Left forelimb (tissue), 1 donor: ENCODE data around the gene PPP2R2C.

ENCODE experiments used
- DNase-seq: peaks from one replicate; pipeline ENCODE4 v3.0.0-alpha.2; 2018; ENCODE audit warnings: low spot score

PPP2R2C gene

GRCh38 chr4:6346373-6347110 lies 125.9 kb downstream of the PPP2R2C start:
- DNase-seq, result no peak

GRCh38 chr4:6345866-6346265 lies 126.5 kb downstream of the PPP2R2C start:
- DNase-seq, result no peak

GRCh38 chr4:6345096-6345830 lies 127.2 kb downstream of the PPP2R2C start:
- DNase-seq, result no peak

- no peak for DNase-seq
Observed at GRCh38 chr4:6343939-6344408, 128.4 kb downstream of the PPP2R2C start.

GRCh38 chr4:6342530-6343293 lies 129.7 kb downstream of the PPP2R2C start:
- no peak for DNase-seq

GRCh38 chr4:6341696-6342095 lies 130.7 kb downstream of the PPP2R2C start:
- DNase-seq, result no peak

GRCh38 chr4:6340446-6341015 lies 131.9 kb downstream of the PPP2R2C start:
- DNase-seq, result no peak

- no peak for DNase-seq
Observed at GRCh38 chr4:6339818-6340445, 132.5 kb downstream of the PPP2R2C start.

- DNase-seq, result no peak
Observed at GRCh38 chr4:6338951-6339817, 133.2 kb downstream of the PPP2R2C start.

GRCh38 chr4:6338175-6338950 lies 134.1 kb downstream of the PPP2R2C start:
- DNase-seq, result no peak

GRCh38 chr4:6337331-6337935 lies 135.0 kb downstream of the PPP2R2C start:
- DNase-seq, result no peak

- DNase-seq, result no peak
Observed at GRCh38 chr4:6336166-6336565, 136.2 kb downstream of the PPP2R2C start.

- no peak for DNase-seq
Observed at GRCh38 chr4:6335040-6335590, 137.3 kb downstream of the PPP2R2C start.

GRCh38 chr4:6334203-6334887 lies 138.1 kb downstream of the PPP2R2C start:
- DNase-seq, result no peak

- no peak for DNase-seq
Observed at GRCh38 chr4:6333301-6334202, 138.9 kb downstream of the PPP2R2C start.

- no peak for DNase-seq
Observed at GRCh38 chr4:6332669-6333050, 139.8 kb downstream of the PPP2R2C start.

GRCh38 chr4:6332042-6332668 lies 140.3 kb downstream of the PPP2R2C start:
- DNase-seq, result no peak
